GM12891 (cell line): ENCODE results near the gene MAPKBP1.

Experiments
- PAX5 ChIP-seq: IDR thresholded peaks from 2 replicates; pipeline ENCODE4 v1.6.1; 2011; ENCODE audit warnings: low read length, moderate library complexity, mild to moderate bottlenecking; ENCODE audit not compliant: insufficient read depth, severe bottlenecking
- POLR2A ChIP-seq: IDR thresholded peaks from 2 replicates; pipeline ENCODE4 v1.6.1; 2011; ENCODE audit warnings: low read depth, low read length, control low read depth
- POLR2AphosphoS5 ChIP-seq: IDR thresholded peaks from 2 replicates; pipeline ENCODE4 v1.6.1; 2011; ENCODE audit warnings: low read depth, low read length, control low read depth
- POU2F2 ChIP-seq: IDR thresholded peaks from 2 replicates; pipeline ENCODE4 v1.6.1; 2011; ENCODE audit warnings: low read depth, mild to moderate bottlenecking, control low read depth, low read length, moderate library complexity
- SPI1 ChIP-seq: IDR thresholded peaks from 2 replicates; pipeline ENCODE4 v1.6.1; 2011; ENCODE audit warnings: low read depth, low read length, control low read depth
- TAF1 ChIP-seq: IDR thresholded peaks from 2 replicates; pipeline ENCODE4 v1.6.1; 2011; ENCODE audit warnings: low read depth, low read length, control low read depth

- TF ChIP-seq PAX5 (no peak), POLR2AphosphoS5 (no peak), POU2F2 (no peak), TAF1 (no peak), POLR2A (no peak), SPI1 (no peak)
These were observed 81.1 kb downstream of the MAPKBP1 start for GRCh38 chr15:41855261-41855961.
